Measurements from ENCODE around the gene EXOC3.

GRCh38 chr5:488241-488640 lies 45.3 kb downstream of the EXOC3 start:
- no peak for TF ChIP-seq ELF1 (IDR thresholded peaks at IDR 0.05; ENCODE audit: borderline replicate concordance, low read depth)
- no peak for TF ChIP-seq CTCF (IDR thresholded peaks at IDR 0.05 in 2 of 3, conservative IDR thresholded peaks at IDR 0.05 in 1 of 3; ENCODE audit: borderline replicate concordance in 1 of 3, insufficient read depth in 1 of 3, low read depth in 2 of 3, low read length in 2 of 3)
